ENCODE results near the gene PTPN2.

GRCh38 chr18:12882453-12883371 is 1.3 kb downstream of the PTPN2 start:
- TF ChIP-seq SUZ12 (IDR thresholded peaks at IDR 0.05; ENCODE audit: extremely low read depth, insufficient read depth, insufficient read length) (no peak), ZNF274 (IDR thresholded peaks at IDR 0.05; ENCODE audit: low read depth, low read length) (no peak)
